Stimulated activated CD8-positive, alpha-beta memory T cell treated with anti-CD3 and anti-CD28 coated beads, Interleukin-15, amount 100 ng/mL, for 4 hours (primary cell): Measurements from ENCODE around the gene CPT2.

Experiments used
- DNase-seq, 2 donors: peaks; one replicate each; pipeline ENCODE4 v3.0.0-alpha.2; 2020; ENCODE audit warnings: low read depth in 2 of 2

The CPT2 gene

GRCh38 chr1:53196485-53197290 is at the start of gene CPT2:
TSS of gene CPT2 (plus strand) at chr1:53196824. CDS start at chr1:53196944, 120 bp downstream.
- DNase-seq, result peak; percentile 76 to 80

- DNase-seq, result no peak
Observed at GRCh38 chr1:53147174-53147573, 49.5 kb upstream of the CPT2 start.

GRCh38 chr1:53148123-53148522 is 48.5 kb upstream of the CPT2 start:
- no peak for DNase-seq

- no peak for DNase-seq
Observed at GRCh38 chr1:53153752-53154151, 42.9 kb upstream of the CPT2 start.

- DNase-seq, result no peak
Observed at GRCh38 chr1:53154859-53155438, 41.7 kb upstream of the CPT2 start.

- no peak for DNase-seq
Observed at GRCh38 chr1:53155534-53155933, 41.1 kb upstream of the CPT2 start.

- no peak for DNase-seq
Observed at GRCh38 chr1:53155945-53156344, 40.7 kb upstream of the CPT2 start.

GRCh38 chr1:53156783-53157182 is 39.8 kb upstream of the CPT2 start:
- DNase-seq, result no peak

- no peak for DNase-seq
Observed at GRCh38 chr1:53158900-53159299, 37.7 kb upstream of the CPT2 start.

GRCh38 chr1:53160924-53161378 is 35.7 kb upstream of the CPT2 start:
- DNase-seq, result no peak

- no peak for DNase-seq
Observed at GRCh38 chr1:53162621-53163020, 34.0 kb upstream of the CPT2 start.

GRCh38 chr1:53163291-53163768 is 33.3 kb upstream of the CPT2 start:
- DNase-seq, result no peak

GRCh38 chr1:53165408-53165961 is 31.1 kb upstream of the CPT2 start:
- DNase-seq, result no peak

- DNase-seq, result no peak
Observed at GRCh38 chr1:53166366-53166765, 30.3 kb upstream of the CPT2 start.

GRCh38 chr1:53166912-53167311 is 29.7 kb upstream of the CPT2 start:
- no peak for DNase-seq

GRCh38 chr1:53172426-53173128 is 24.0 kb upstream of the CPT2 start:
- DNase-seq, result no peak

GRCh38 chr1:53174971-53175913 is 21.4 kb upstream of the CPT2 start:
- DNase-seq, result no peak

- DNase-seq, result no peak
Observed at GRCh38 chr1:53176452-53177208, 20.0 kb upstream of the CPT2 start.

GRCh38 chr1:53180226-53180625 is 16.4 kb upstream of the CPT2 start:
- no peak for DNase-seq

GRCh38 chr1:53180951-53181350 is 15.7 kb upstream of the CPT2 start:
- no peak for DNase-seq
